Esophagus squamous epithelium (tissue), 5 donors: ENCODE results near the gene PTPRZ1. TPM values are rescaled to one million over a fixed set of nuclear protein-coding genes. Genes with fewer than 3 reads are reported as not detected.

Experiments used
- DNase-seq: peaks from one replicate; lab custom pipeline; 2025; lab: John Stamatoyannopoulos, UW
- H3K27ac ChIP-seq, 4 donors: fragments of 200-600 bp; sonication (generic); one replicate each; pipeline ENCODE4 v1.5.1; 2016 to 2019; ENCODE audit warnings: mild to moderate bottlenecking in 1 of 4
- H3K27me3 ChIP-seq, 4 donors: fragments of 200-600 bp; sonication (generic); 1 replicate in 3 of 4; 2 replicates in 1 of 4; pipeline versions ENCODE4 v1.5.1 to v1.6.0; 2017 to 2021; ENCODE audit warnings: antibody characterized with exemption in 1 of 4
- H3K36me3 ChIP-seq, 3 donors: fragments of 200-600 bp; sonication (generic); one replicate each; pipeline ENCODE4 v1.5.1; 2016 to 2019
- H3K4me1 ChIP-seq, 3 donors: fragments of 200-600 bp; sonication (generic); one replicate each; pipeline ENCODE4 v1.5.1; 2017 to 2019
- H3K4me3 ChIP-seq, 4 donors: fragments of 200-600 bp; sonication (generic); 1 replicate in 3 of 4; 2 replicates in 1 of 4; pipeline ENCODE4 v1.5.1; 2016 to 2019; ENCODE audit warnings: mild to moderate bottlenecking in 2 of 4, moderate library complexity in 1 of 4
- H3K9me3 ChIP-seq, 3 donors: fragments of 200-600 bp; sonication (generic); one replicate each; pipeline ENCODE4 v1.5.1; 2016 to 2019
- POLR2A ChIP-seq, 4 donors: fragments of 450-650 bp; IDR thresholded peaks; one replicate each; pipeline ENCODE4 v1.6.1; 2017; ENCODE audit warnings: antibody characterized with exemption in 4 of 4, mild to moderate bottlenecking in 4 of 4, moderate library complexity in 3 of 4
- WGBS, 2 donors: methylation state at CpG; one replicate each; pipeline ENCODE4 v1.1.5; 2018; 5-methylcytosine and 5-hydroxymethylcytosine counted together
- intact Hi-C: fragments of 100-400 bp; cut with DNase I; formaldehyde crosslinking; loops from one replicate; pipeline ENCODE4 v1.15.0; 2022
- total RNA-seq, 4 donors: library from RNA; depleted of rRNA; stranded (reverse); fragments of >200 nt; gene quantifications; one replicate each; pipeline ENCODE4 v1.1.0, GENCODE V29; 2016
- TF ChIP-seq, protein P1 (sequence below), 6 experiments: fragments of 450-650 bp in 4 of 6; fragments of 200-600 bp in 2 of 6; sonication (generic) in 2 of 6; IDR thresholded peaks; one replicate each; pipeline ENCODE4 v1.5.1; 2016 to 2019; ENCODE audit warnings: antibody characterized with exemption in 6 of 6, mild to moderate bottlenecking in 4 of 6, moderate library complexity in 4 of 6
- donor health status: DM: yes; HTN: yes; CAD: no.

The PTPRZ1 gene
- total RNA-seq, 4 donors from 2014 or later = 11.0 to 58.4 (median 44.9) TPM

DNA sequence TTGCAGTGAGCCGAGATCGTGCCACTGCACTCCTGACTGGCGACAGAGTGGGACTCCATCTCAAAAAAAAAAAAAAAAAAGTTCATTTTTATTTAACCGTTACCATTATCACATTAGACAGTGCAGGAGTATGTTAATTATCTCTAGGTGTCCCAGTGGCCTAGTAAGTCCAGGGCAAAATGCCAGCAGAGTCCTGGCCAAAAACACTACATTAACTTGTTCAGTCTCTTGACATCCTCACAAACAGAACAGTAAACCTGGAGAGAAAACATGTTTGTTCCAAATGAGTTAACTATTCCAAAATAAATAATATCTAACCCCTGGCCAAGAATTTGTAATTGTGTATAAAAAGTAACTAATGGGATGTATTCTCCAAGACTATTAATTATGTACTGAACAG is 43.2 kb downstream of the PTPRZ1 start:
- DNase-seq = no peak
- intact Hi-C loops = no loop called here
- WGBS, 2 donors = 77 to 80% methylated on average over 4 of the region's 4 CpGs
- Histone ChIP-seq H3K4me3 (no peak overlapping the region), H3K9me3 (no peaks in the 10 kb centered on the region), H3K27me3 (no peaks in the 10 kb centered on the region), H3K4me1 (no peaks in the 10 kb centered on the region), H3K36me3 (no peaks in the 10 kb centered on the region), H3K27ac (no peak overlapping the region)
- TF ChIP-seq, protein P1, sequence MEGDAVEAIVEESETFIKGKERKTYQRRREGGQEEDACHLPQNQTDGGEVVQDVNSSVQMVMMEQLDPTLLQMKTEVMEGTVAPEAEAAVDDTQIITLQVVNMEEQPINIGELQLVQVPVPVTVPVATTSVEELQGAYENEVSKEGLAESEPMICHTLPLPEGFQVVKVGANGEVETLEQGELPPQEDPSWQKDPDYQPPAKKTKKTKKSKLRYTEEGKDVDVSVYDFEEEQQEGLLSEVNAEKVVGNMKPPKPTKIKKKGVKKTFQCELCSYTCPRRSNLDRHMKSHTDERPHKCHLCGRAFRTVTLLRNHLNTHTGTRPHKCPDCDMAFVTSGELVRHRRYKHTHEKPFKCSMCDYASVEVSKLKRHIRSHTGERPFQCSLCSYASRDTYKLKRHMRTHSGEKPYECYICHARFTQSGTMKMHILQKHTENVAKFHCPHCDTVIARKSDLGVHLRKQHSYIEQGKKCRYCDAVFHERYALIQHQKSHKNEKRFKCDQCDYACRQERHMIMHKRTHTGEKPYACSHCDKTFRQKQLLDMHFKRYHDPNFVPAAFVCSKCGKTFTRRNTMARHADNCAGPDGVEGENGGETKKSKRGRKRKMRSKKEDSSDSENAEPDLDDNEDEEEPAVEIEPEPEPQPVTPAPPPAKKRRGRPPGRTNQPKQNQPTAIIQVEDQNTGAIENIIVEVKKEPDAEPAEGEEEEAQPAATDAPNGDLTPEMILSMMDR (IDR thresholded peaks at IDR 0.05) = no peak
- TF ChIP-seq POLR2A (IDR thresholded peaks at IDR 0.05) = no peak

DNA sequence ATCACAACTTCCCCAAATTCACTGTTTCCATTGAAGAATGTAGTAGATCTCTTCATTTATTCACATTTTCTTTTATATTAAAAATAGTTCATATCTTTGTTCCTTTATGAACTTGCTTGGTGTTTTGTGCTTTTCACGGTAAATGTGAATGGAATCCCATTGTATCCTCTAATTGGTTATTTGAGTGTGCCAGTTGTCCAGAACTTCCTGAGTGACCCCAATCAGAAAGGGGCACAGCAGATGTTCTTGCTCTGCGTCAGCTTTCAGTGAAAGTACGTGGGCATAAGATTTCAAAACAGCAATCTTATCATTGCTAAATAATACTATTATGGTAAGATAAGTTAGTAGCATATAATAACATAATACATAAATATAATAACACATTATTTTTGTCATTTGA is 47.0 kb downstream of the PTPRZ1 start:
- Histone ChIP-seq H3K4me1 (no peaks in the 10 kb centered on the region), H3K4me3 (no peak overlapping the region), H3K27ac (no peak overlapping the region), H3K36me3 (no peaks in the 10 kb centered on the region), H3K9me3 (no peaks in the 10 kb centered on the region), H3K27me3 (no peaks in the 10 kb centered on the region)
- DNase-seq = no peak
- WGBS, 2 donors = 70 to 78% methylated on average over 3 of the region's 3 CpGs
- TF ChIP-seq POLR2A (IDR thresholded peaks at IDR 0.05) = no peak
- TF ChIP-seq, protein P1 (IDR thresholded peaks at IDR 0.05) = no peak
- intact Hi-C loops = no loop called here

DNA sequence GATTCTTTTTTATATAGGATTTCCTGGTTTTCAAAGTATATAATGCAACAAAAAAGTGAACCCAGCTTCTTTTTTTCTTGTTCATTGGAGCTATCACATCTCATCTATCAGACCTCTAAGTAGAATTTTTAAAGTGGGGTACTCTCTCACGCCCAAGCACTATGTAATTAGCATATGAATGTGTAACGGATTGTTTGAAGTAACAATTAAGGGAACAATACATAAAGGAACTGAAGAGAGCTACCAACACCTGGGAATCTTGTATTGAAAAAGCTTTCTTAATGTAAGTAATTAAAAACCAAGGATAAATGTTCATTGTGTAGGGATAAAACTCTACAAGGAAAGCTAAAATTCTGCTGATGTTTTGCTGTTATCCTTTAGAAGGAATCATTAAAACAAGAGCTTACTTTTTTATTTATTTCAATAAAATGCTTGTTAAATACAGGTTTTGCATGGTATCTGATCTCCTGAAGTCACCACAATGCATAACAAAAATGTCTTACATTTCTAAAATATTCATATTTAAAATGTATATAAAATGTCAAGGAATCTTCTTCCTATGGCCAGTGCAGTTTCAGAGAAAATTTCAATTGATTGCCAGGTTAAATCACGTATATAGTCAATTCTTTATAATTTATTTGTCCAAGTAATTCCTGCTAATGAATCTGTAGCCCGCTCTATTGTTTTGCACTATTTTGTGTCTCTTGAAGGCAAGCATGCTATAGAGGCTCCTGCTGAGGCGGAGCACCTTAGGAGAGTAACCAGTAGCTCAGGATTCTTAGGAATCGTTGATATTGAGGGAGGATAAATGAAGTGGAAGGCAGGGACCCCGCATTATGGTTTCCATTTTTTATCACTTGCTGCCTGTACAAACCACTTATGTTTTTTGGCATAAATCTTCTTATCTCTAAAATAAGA is 51.6 kb downstream of the PTPRZ1 start:
- intact Hi-C loops = no loop called here
- no peak for DNase-seq

DNA sequence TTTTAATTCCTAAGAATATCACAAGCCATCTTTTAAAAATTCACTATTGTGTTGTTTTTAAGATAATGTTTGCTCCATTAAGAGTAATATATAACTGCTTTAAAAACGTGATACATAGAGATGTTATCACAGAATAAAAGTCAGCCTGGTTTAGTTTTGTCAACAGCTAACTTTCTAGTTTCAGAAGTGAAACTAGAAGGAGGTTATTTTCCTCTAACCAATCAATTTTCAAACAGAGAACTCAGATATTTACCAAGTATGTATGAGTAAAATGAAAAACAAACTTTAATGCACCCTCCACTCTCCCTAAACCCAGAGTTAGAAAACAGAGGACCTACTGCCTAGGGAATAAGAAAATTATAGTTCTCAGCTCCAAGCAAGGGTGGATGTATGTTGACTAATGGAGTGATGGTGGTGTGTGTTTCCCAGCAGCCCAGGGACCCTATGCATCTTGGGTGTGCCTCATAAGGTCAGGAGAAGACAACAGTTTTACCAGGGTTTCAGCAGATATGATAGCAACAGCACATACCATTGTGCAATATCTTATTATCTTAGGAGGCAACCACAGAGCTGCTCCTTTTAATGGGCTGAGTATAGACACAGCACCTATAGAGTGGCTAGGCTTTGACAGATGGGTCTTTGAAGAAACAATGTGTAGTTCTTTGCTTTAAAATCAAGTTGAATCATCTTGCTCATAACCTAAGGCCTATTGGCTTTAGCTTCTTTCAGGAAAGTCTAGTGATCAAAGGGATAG is 58.4 kb downstream of the PTPRZ1 start:
- WGBS, 2 donors = 25 to 26% methylated on average over 1 of the region's 1 CpG
- Histone ChIP-seq H3K4me3 (no peak overlapping the region), H3K36me3 (no peaks in the 10 kb centered on the region), H3K27me3 (no peaks in the 10 kb centered on the region), H3K9me3 (no peaks in the 10 kb centered on the region), H3K4me1 (peaks cover 0 to 15% (median 5%) of the 10 kb centered on the region in 3 donors), H3K27ac (no peak overlapping the region)
- TF ChIP-seq POLR2A (IDR thresholded peaks at IDR 0.05) = no peak
- TF ChIP-seq, protein P1 (IDR thresholded peaks at IDR 0.05) = no peak
- intact Hi-C loops = no loop called here
- DNase-seq = no peak

More for the DNA sequence above, 51.6 kb downstream of the PTPRZ1 start:
- no peaks in the 10 kb centered on the region for H3K36me3 ChIP-seq
- no peaks in the 10 kb centered on the region for H3K4me1 ChIP-seq
- H3K9me3 ChIP-seq = no peaks in the 10 kb centered on the region
- no peak overlapping the region for H3K27ac ChIP-seq
- H3K27me3 ChIP-seq = no peaks in the 10 kb centered on the region
- no peak overlapping the region for H3K4me3 ChIP-seq
- WGBS, 2 donors = 72 to 74% methylated on average over 7 of the region's 7 CpGs
- TF ChIP-seq, protein P1 (IDR thresholded peaks at IDR 0.05) = no peak
- TF ChIP-seq POLR2A (IDR thresholded peaks at IDR 0.05) = no peak

DNA sequence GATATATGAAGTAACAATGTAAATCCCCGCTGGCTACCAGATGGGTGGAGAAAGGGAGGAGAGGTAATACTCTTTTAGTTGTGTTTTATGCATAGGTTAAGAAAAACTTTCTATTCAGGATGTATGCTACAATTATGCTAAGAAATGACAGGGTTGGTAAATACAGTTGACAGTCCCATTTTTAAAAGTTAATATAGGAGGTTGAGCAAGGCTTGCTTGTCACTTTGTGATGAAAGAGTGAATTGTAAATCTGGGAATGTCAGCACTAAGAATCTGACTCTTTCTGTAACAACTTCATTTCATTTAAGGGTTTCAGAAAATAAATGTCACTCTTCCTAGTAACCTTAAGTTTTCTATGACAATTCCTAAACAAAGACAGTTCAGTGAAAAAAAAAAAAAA is 59.8 kb downstream of the PTPRZ1 start:
- no peak for TF ChIP-seq POLR2A (IDR thresholded peaks at IDR 0.05)
- TF ChIP-seq, protein P1 (IDR thresholded peaks at IDR 0.05) = no peak
- Histone ChIP-seq H3K4me1 (peaks cover 0 to 15% (median 5%) of the 10 kb centered on the region in 3 donors), H3K27ac (no peak overlapping the region), H3K9me3 (no peaks in the 10 kb centered on the region), H3K4me3 (no peak overlapping the region), H3K36me3 (no peaks in the 10 kb centered on the region), H3K27me3 (no peaks in the 10 kb centered on the region)
- intact Hi-C loops = no loop called here
- WGBS, 2 donors = 50 to 66% methylated on average over 1 of the region's 1 CpG
- DNase-seq = no peak
